Keratinocyte (primary cell): Measurements from ENCODE around the gene KSR1. TPM values are rescaled to one million over a fixed set of nuclear protein-coding genes. Genes with fewer than 3 reads are reported as not detected.

Experiments
- DNase-seq: peaks from one replicate; pipeline ENCODE4 v3.0.0-alpha.2; 2011; ENCODE audit warnings: low read depth, missing footprints, low spot score
- FAIRE-seq: peaks from 2 replicates; lab custom pipeline; 2011; peaks lifted over from hg19 to GRCh38; lab: Jason Lieb, UNC
- H2AFZ ChIP-seq: 2 replicates; pipeline ENCODE4 v1.6.0; 2012; ENCODE audit warnings: low read length, control low read depth, inconsistent platforms; ENCODE audit not compliant: control insufficient read depth
- H3K27ac ChIP-seq: 2 replicates; pipeline ENCODE4 v1.5.1; 2011; ENCODE audit warnings: low read length; ENCODE audit not compliant: control insufficient read depth, insufficient read depth
- H3K27me3 ChIP-seq: 3 replicates; pipeline ENCODE4 v1.6.0; 2011; ENCODE audit warnings: low read length; ENCODE audit not compliant: control insufficient read depth, insufficient read depth; ENCODE audit errors: extremely low read depth
- H3K36me3 ChIP-seq, 2 experiments: 2 replicates in 1 of 2; 3 replicates in 1 of 2; pipeline ENCODE4 v1.5.1; 2011; ENCODE audit warnings: low read length in 2 of 2, mild to moderate bottlenecking in 1 of 2; ENCODE audit not compliant: control insufficient read depth in 2 of 2, insufficient read depth in 2 of 2; ENCODE audit errors: extremely low read depth in 1 of 2
- H3K4me1 ChIP-seq: 3 replicates; pipeline ENCODE4 v1.5.1; 2011; ENCODE audit warnings: low read length; ENCODE audit not compliant: control insufficient read depth, insufficient read depth; ENCODE audit errors: extremely low read depth
- H3K4me2 ChIP-seq: 3 replicates; pipeline ENCODE4 v1.6.0; 2011; ENCODE audit warnings: low read depth, low read length; ENCODE audit not compliant: control insufficient read depth, insufficient read depth; ENCODE audit errors: extremely low read depth
- H3K4me3 ChIP-seq, 3 experiments: fragments of 200-600 bp in 1 of 3; sonication (generic) in 1 of 3; 2 replicates in 2 of 3; 3 replicates in 1 of 3; pipeline ENCODE4 v1.5.1; 2011 to 2016; ENCODE audit warnings: low read length in 3 of 3, mild to moderate bottlenecking in 3 of 3, control low read depth in 2 of 3, inconsistent platforms in 1 of 3, low read depth in 1 of 3, mixed read lengths in 1 of 3, mixed run types in 1 of 3, moderate library complexity in 1 of 3; ENCODE audit not compliant: control insufficient read depth in 2 of 3, insufficient read depth in 2 of 3; ENCODE audit errors: extremely low read depth in 1 of 3
- H3K79me2 ChIP-seq: 2 replicates; pipeline ENCODE4 v1.6.0; 2012; ENCODE audit warnings: low read length; ENCODE audit not compliant: control insufficient read depth, insufficient read depth
- H3K9ac ChIP-seq: 3 replicates; pipeline ENCODE4 v1.6.0; 2011; ENCODE audit warnings: low read length; ENCODE audit not compliant: control insufficient read depth, insufficient read depth; ENCODE audit errors: extremely low read depth
- H3K9me1 ChIP-seq: 3 replicates; pipeline ENCODE4 v1.6.0; 2011; ENCODE audit warnings: low read length; ENCODE audit not compliant: control insufficient read depth, insufficient read depth; ENCODE audit errors: extremely low read depth
- H3K9me3 ChIP-seq: 2 replicates; pipeline ENCODE4 v1.5.1; 2012; ENCODE audit warnings: low read depth, low read length; ENCODE audit not compliant: control insufficient read depth
- H4K20me1 ChIP-seq: 3 replicates; pipeline ENCODE4 v1.6.0; 2011; ENCODE audit warnings: low read length; ENCODE audit not compliant: control insufficient read depth, insufficient read depth; ENCODE audit errors: extremely low read depth
- CTCF ChIP-seq, 3 experiments: IDR thresholded peaks in 1 of 3; conservative IDR thresholded peaks in 1 of 3; optimal IDR thresholded peaks in 1 of 3; 2 replicates in 2 of 3; 3 replicates in 1 of 3; pipeline versions ENCODE3 to v1.5.1; 2011; ENCODE audit warnings: low read length in 3 of 3, mild to moderate bottlenecking in 3 of 3, moderate library complexity in 2 of 3, control low read depth in 1 of 3, inconsistent platforms in 1 of 3; ENCODE audit not compliant: insufficient read depth in 2 of 3; ENCODE audit errors: extremely low read depth in 1 of 3
- EZH2 ChIP-seq: IDR thresholded peaks from one replicate; pipeline ENCODE4 v1.6.1; 2012; ENCODE audit warnings: inconsistent platforms, mild to moderate bottlenecking, low read length, moderate library complexity
- dilution Hi-C: fragments of 300-500 bp; cut with MboI; formaldehyde crosslinking; loops from one replicate; pipeline ENCODE4 v1.7.0; 2020; ENCODE audit warnings: low sequenced_read_pairs; ENCODE audit not compliant: extremely low pct_ligation_motif_present
- polyA plus RNA-seq, 5 experiments: library from polyadenylated mRNA; depleted of rRNA in 3 of 5; stranded (reverse) in 3 of 5; stranded (forward) in 1 of 5; unstranded in 1 of 5; fragments of >200 nt; gene quantifications; 1 replicate in 1 of 5; 2 replicates in 3 of 5; 3 replicates in 1 of 5; pipeline versions ENCODE4 v1.2.1 to v1.2.3, GENCODE V29; 2011 to 2012; ENCODE audit warnings: missing spikeins in 2 of 5, low read depth in 1 of 5, low replicate concordance in 1 of 5

KSR1 gene
- polyA plus RNA-seq, 1 donor (not counting 4 experiments of a cell fraction or from before 2014, with no cell fraction given), result 1.3 TPM

- H2AFZ ChIP-seq, result no peak overlapping the region
- TF ChIP-seq CTCF (optimal IDR thresholded peaks at IDR 0.05 in 1 of 3, IDR thresholded peaks at IDR 0.05 in 1 of 3, conservative IDR thresholded peaks at IDR 0.05 in 1 of 3; ENCODE audit: extremely low read depth in 1 of 3, insufficient read depth in 2 of 3, low read length in 3 of 3) (no peak), EZH2 (no peak)
- dilution Hi-C loops, result no loop called here
- no peak overlapping the region for H3K27ac ChIP-seq
- FAIRE-seq, result no peak
- H3K4me1 ChIP-seq, result no peaks in the 10 kb centered on the region
- H3K9me1 ChIP-seq, result no peaks in the 10 kb centered on the region
- no peaks in the 10 kb centered on the region for H3K79me2 ChIP-seq
- no peak for DNase-seq
- no peak overlapping the region for H3K9ac ChIP-seq
- no peaks in the 10 kb centered on the region for H3K27me3 ChIP-seq
- H3K4me2 ChIP-seq, result no peak overlapping the region
- no peak overlapping the region for H3K4me3 ChIP-seq
- H4K20me1 ChIP-seq, result no peaks in the 10 kb centered on the region
- no peaks in the 10 kb centered on the region for H3K36me3 ChIP-seq
- H3K9me3 ChIP-seq, result no peaks in the 10 kb centered on the region
Measured at GRCh38 chr17:27660436-27660835, 204.2 kb downstream of the KSR1 start.

GRCh38 chr17:27663936-27664605 lies 207.8 kb downstream of the KSR1 start:
- Histone ChIP-seq H3K36me3 (no peaks in the 10 kb centered on the region), H3K4me2 (no peak overlapping the region), H4K20me1 (no peaks in the 10 kb centered on the region), H3K9me3 (no peaks in the 10 kb centered on the region), H2AFZ (no peak overlapping the region), H3K79me2 (no peaks in the 10 kb centered on the region), H3K27me3 (no peaks in the 10 kb centered on the region), H3K9ac (no peak overlapping the region), H3K27ac (no peak overlapping the region), H3K4me1 (no peaks in the 10 kb centered on the region), H3K9me1 (no peaks in the 10 kb centered on the region), H3K4me3 (no peak overlapping the region)
- DNase-seq (no peak), FAIRE-seq (no peak)
- TF ChIP-seq EZH2 (no peak), CTCF (optimal IDR thresholded peaks at IDR 0.05 in 1 of 3, IDR thresholded peaks at IDR 0.05 in 1 of 3, conservative IDR thresholded peaks at IDR 0.05 in 1 of 3; ENCODE audit: extremely low read depth in 1 of 3, insufficient read depth in 2 of 3, low read length in 3 of 3) (no peak)
- dilution Hi-C loops, result no loop called here
